Naive thymus-derived CD4-positive, alpha-beta T cell (primary cell): ENCODE results near the gene TECRL. TPM values are rescaled to one million over a fixed set of nuclear protein-coding genes. Genes with fewer than 3 reads are reported as not detected.

Experiments used
- ATAC-seq: fragments of 150-1000 bp; cut with Tn5 transposase; 2 replicates; pipeline ENCODE4 v1.10.0; 2021; ENCODE audit warnings: mild to moderate bottlenecking, moderate library complexity
- CTCF ChIA-PET: fragments of 350-600 bp; sonication (Branson Sonifier 250); formaldehyde crosslinking; loops from one replicate; lab custom pipeline; 2021; ENCODE audit warnings: antibody characterized with exemption; lab: Charles Lee
- POLR2A ChIA-PET: fragments of 350-600 bp; sonication (Branson Sonifier 250); formaldehyde crosslinking; loops from one replicate; lab custom pipeline; 2021; ENCODE audit warnings: antibody characterized with exemption, inconsistent platforms; lab: Charles Lee
- DNase-seq, 9 donors: peaks; one replicate each; pipeline versions ENCODE4 v3.0.0 to v3.0.0-alpha.2; 2020 to 2022; ENCODE audit warnings: mixed read lengths in 1 of 9
- H3K27ac ChIP-seq: one replicate; pipeline ENCODE4 v1.7.0; 2013; ENCODE audit warnings: mild to moderate bottlenecking, low read depth, low read length, moderate library complexity
- H3K27me3 ChIP-seq, 2 donors: one replicate each; pipeline ENCODE4 v1.7.0; 2013; ENCODE audit warnings: low read length in 2 of 2, mild to moderate bottlenecking in 2 of 2, moderate library complexity in 2 of 2; ENCODE audit not compliant: control insufficient read depth in 2 of 2, insufficient read depth in 2 of 2
- H3K36me3 ChIP-seq, 3 experiments: 1 replicate in 2 of 3; 2 replicates in 1 of 3; pipeline ENCODE4 v1.7.0; 2013; ENCODE audit warnings: low read length in 3 of 3, mild to moderate bottlenecking in 3 of 3, moderate library complexity in 1 of 3; ENCODE audit not compliant: insufficient read depth in 3 of 3, control insufficient read depth in 2 of 3
- H3K4me1 ChIP-seq, 2 donors: one replicate each; pipeline ENCODE4 v1.7.0; 2013; ENCODE audit warnings: low read length in 2 of 2, mild to moderate bottlenecking in 2 of 2, moderate library complexity in 1 of 2; ENCODE audit not compliant: control insufficient read depth in 2 of 2, insufficient read depth in 2 of 2
- H3K4me3 ChIP-seq: 2 replicates; pipeline ENCODE4 v1.7.0; 2013; ENCODE audit warnings: mild to moderate bottlenecking, low read length
- H3K9me3 ChIP-seq, 3 experiments: 1 replicate in 2 of 3; 2 replicates in 1 of 3; pipeline ENCODE4 v1.7.0; 2013; ENCODE audit warnings: low read length in 3 of 3; ENCODE audit not compliant: control insufficient read depth in 2 of 3
- H3K27ac Mint-ChIP-seq, 9 donors: one replicate each; pipeline ENCODE4 v1.8.0; 2020 to 2022; ENCODE audit warnings: mixed read lengths in 9 of 9, mild to moderate bottlenecking in 8 of 9, moderate library complexity in 5 of 9, inconsistent platforms in 2 of 9
- H3K27me3 Mint-ChIP-seq, 5 donors: one replicate each; pipeline ENCODE4 v1.8.0; 2021 to 2022; ENCODE audit warnings: mixed read lengths in 5 of 5, mild to moderate bottlenecking in 1 of 5
- H3K36me3 Mint-ChIP-seq, 5 donors: one replicate each; pipeline ENCODE4 v1.8.0; 2020 to 2022; ENCODE audit warnings: mixed read lengths in 5 of 5, mild to moderate bottlenecking in 3 of 5, inconsistent platforms in 1 of 5
- H3K4me1 Mint-ChIP-seq, 7 donors: one replicate each; pipeline ENCODE4 v1.8.0; 2020 to 2022; ENCODE audit warnings: mixed read lengths in 7 of 7, mild to moderate bottlenecking in 3 of 7, inconsistent platforms in 1 of 7
- H3K4me3 Mint-ChIP-seq, 10 donors: one replicate each; pipeline ENCODE4 v1.8.0; 2020 to 2022; ENCODE audit warnings: mild to moderate bottlenecking in 10 of 10, mixed read lengths in 10 of 10, moderate library complexity in 6 of 10, inconsistent platforms in 2 of 10
- H3K9me3 Mint-ChIP-seq, 11 donors: one replicate each; pipeline ENCODE4 v1.8.0; 2020 to 2022; ENCODE audit warnings: mixed read lengths in 11 of 11, mild to moderate bottlenecking in 4 of 11, inconsistent platforms in 1 of 11, moderate library complexity in 1 of 11
- intact Hi-C, 2 donors: fragments of 100-400 bp; cut with micrococcal nuclease; formaldehyde crosslinking; loops; one replicate each; pipeline ENCODE4 v1.15.1; 2023
- polyA plus RNA-seq, 2 donors: library from polyadenylated mRNA; unstranded; fragments of 300-500 nt; fragmentation: Illumina TruSeq; gene quantifications; one replicate each; pipeline ENCODE4 v1.2.3, GENCODE V29; 2021
- total RNA-seq, 6 experiments: library from RNA in 5 of 6; stranded (reverse) in 5 of 6; gene quantifications; 1 replicate in 5 of 6; 2 replicates in 1 of 6; pipeline ENCODE4 v1.2.3 and lab custom pipeline; 2021 to 2026

The TECRL gene
- total and polyA plus RNA-seq, 7 experiments from 2014 or later: not detected

GRCh38 chr4:64399313-64400109 is 9.7 kb downstream of the TECRL start:
- Mint-ChIP-seq H3K9me3 (peaks cover 0 to 19% (median 7%) of the 10 kb centered on the region in 11 donors), H3K27ac (no peak overlapping the region), H3K36me3 (no peaks in the 10 kb centered on the region), H3K4me3 (no peak overlapping the region), H3K27me3 (no peaks in the 10 kb centered on the region), H3K4me1 (no peaks in the 10 kb centered on the region)
- Histone ChIP-seq H3K4me3 (no peak overlapping the region), H3K27ac (no peak overlapping the region), H3K9me3 (no peaks in the 10 kb centered on the region), H3K27me3 (no peaks in the 10 kb centered on the region), H3K4me1 (no peaks in the 10 kb centered on the region), H3K36me3 (no peaks in the 10 kb centered on the region)
- POLR2A ChIA-PET: no interaction called here
- CTCF ChIA-PET: no interaction called here
- intact Hi-C loops: no loop called here
- no peak for ATAC-seq
- no peak for DNase-seq

DNA sequence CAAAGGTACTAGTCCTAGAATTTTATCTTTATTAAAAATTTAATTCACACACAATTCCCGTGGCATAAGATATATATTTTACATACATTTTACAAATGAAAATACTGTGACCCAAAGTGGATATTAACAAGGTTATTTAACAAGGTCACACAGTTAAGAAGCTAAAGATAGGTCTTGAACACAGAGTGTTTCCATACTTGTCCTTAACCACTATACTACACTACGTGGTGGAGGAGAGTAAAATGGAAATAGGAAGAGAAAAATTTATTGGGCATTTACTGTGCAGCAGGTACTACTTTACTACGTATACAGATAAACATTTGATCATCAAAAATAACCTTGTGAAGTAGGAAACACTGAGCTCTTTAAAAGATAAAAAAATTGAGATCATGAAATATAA is 14.8 kb downstream of the TECRL start:
- no peak overlapping the region for H3K27ac Mint-ChIP-seq
- DNase-seq (no peak), ATAC-seq (no peak)
- H3K27ac ChIP-seq: no peak overlapping the region
- CTCF ChIA-PET: no interaction called here
- intact Hi-C loops: no loop called here
- no peaks in the 10 kb centered on the region for H3K9me3 ChIP-seq
- no peaks in the 10 kb centered on the region for H3K36me3 Mint-ChIP-seq
- H3K27me3 ChIP-seq: no peaks in the 10 kb centered on the region
- H3K4me1 ChIP-seq: no peaks in the 10 kb centered on the region
- no peak overlapping the region for H3K4me3 ChIP-seq
- H3K9me3 Mint-ChIP-seq: peaks cover 0 to 10% (median 4%) of the 10 kb centered on the region in 11 donors
- no peaks in the 10 kb centered on the region for H3K27me3 Mint-ChIP-seq
- no peaks in the 10 kb centered on the region for H3K4me1 Mint-ChIP-seq
- H3K36me3 ChIP-seq: no peaks in the 10 kb centered on the region
- no peak overlapping the region for H3K4me3 Mint-ChIP-seq
- POLR2A ChIA-PET: no interaction called here

DNA sequence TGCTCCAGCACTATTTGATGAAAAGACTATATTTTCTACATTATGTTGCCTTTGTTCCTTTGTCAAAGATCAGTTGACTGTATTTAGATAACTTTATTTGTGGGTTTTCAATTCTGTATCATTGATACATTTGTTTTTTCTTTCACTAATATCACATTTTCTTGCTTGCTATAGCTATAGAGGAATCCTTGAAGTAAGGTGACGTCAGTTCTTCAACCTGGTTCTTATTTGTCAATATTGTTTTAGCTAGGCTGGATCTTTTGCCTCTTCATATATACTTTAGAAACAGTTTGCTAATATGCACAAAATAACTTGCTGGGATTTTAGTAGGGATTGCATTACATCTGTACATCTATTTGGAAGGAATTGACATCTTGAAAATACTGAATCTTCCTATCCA is 21.0 kb downstream of the TECRL start:
- no peaks in the 10 kb centered on the region for H3K27me3 Mint-ChIP-seq
- peaks cover 0 to 6% (median 2%) of the 10 kb centered on the region in 11 donors for H3K9me3 Mint-ChIP-seq
- ChIA-PET POLR2A (no interaction called here), CTCF (no interaction called here)
- intact Hi-C loops: no loop called here
- Histone ChIP-seq H3K27ac (no peak overlapping the region), H3K36me3 (no peaks in the 10 kb centered on the region), H3K9me3 (peaks cover 0 to 8% (median 0%) of the 10 kb centered on the region in 3 experiments), H3K27me3 (no peaks in the 10 kb centered on the region), H3K4me3 (no peak overlapping the region), H3K4me1 (no peaks in the 10 kb centered on the region)
- DNase-seq: no peak
- no peak overlapping the region for H3K27ac Mint-ChIP-seq
- H3K4me1 Mint-ChIP-seq: no peaks in the 10 kb centered on the region
- H3K36me3 Mint-ChIP-seq: no peaks in the 10 kb centered on the region
- no peak overlapping the region for H3K4me3 Mint-ChIP-seq
- ATAC-seq: no peak

DNA sequence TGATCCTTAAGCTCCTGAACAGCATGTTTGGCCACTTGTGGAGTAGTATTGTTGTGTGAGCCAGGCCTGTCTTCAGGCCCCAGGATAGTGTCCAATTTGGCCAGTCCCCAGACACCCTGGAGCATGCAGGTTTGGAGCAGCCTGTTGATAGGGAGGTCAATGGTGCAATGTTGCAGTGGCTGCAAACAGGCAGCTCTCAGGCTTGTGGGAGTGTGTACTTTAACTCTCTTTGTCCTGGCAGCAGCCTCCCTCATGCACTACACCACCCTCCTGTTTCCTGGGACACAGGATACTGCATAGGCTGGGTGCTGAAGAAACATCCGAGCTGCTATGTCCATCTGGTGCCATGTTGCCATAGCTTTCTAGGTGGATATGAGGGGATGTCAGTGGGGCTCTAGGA is 24.0 kb downstream of the TECRL start:
- H3K36me3 Mint-ChIP-seq: no peaks in the 10 kb centered on the region
- peaks cover 0 to 8% (median 0%) of the 10 kb centered on the region in 3 experiments for H3K9me3 ChIP-seq
- no peaks in the 10 kb centered on the region for H3K27me3 Mint-ChIP-seq
- ATAC-seq (peak; percentile 14), DNase-seq (no peak)
- H3K4me1 Mint-ChIP-seq: no peaks in the 10 kb centered on the region
- no peaks in the 10 kb centered on the region for H3K4me1 ChIP-seq
- H3K4me3 Mint-ChIP-seq: no peak overlapping the region
- POLR2A ChIA-PET: no interaction called here
- H3K36me3 ChIP-seq: no peaks in the 10 kb centered on the region
- CTCF ChIA-PET: no interaction called here
- no peak overlapping the region for H3K27ac ChIP-seq
- no peaks in the 10 kb centered on the region for H3K27me3 ChIP-seq
- intact Hi-C loops: no loop called here
- H3K9me3 Mint-ChIP-seq: peaks cover 0 to 20% (median 2%) of the 10 kb centered on the region in 11 donors
- no peak overlapping the region for H3K4me3 ChIP-seq
- H3K27ac Mint-ChIP-seq: no peak overlapping the region

DNA sequence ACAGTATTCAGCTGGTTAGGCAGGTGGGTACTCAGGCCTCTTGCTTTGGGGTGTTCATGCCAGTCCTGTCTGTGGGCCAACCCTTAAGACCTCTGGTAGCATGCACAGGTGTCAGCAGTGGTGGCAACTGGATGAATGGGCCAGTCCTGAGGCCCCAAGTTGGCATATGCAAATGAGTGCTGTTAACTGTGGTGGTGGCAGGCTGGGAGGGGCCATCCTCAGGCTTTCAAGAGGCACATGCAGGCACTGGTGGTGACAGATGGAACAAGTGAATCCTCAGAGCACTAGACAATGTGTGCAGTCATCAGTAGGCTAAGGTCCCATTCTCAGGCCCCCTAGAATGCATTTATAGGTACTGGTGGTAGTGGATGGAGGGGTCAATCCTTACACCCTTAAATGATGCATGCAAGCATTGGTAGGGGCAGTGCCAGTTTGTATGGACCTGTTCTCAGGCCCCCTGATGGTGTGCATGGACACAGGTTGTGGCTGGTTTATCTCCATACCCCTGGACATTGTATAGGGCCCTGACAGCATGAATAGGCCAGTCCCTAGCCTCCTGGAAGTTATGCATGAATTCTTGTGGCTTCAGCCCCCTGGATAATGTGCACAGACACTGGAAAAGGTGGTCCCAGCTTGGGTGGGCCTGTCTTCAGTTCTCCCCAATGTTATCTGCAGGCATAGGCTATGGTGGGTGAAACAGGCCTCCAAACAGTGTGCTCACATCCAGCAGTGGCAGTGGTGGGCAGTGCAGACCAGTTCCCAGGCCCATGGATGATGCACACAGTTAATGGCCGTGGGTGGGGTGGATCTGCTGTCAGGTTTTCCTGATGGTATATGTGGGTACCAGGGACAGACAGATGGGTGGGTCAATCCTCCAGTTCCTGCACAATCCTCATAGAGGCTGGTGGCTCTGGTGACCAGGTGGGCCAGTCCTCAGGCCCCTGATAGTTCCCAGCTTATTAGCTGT is 24.7 kb downstream of the TECRL start:
- CTCF ChIA-PET: no interaction called here

GRCh38 chr4:64368741-64369140 is 40.5 kb downstream of the TECRL start:
- DNase-seq (no peak), ATAC-seq (no peak)
- CTCF ChIA-PET: no interaction called here
- no peaks in the 10 kb centered on the region for H3K27me3 ChIP-seq
- POLR2A ChIA-PET: no interaction called here
- no peak overlapping the region for H3K27ac Mint-ChIP-seq
- no peaks in the 10 kb centered on the region for H3K4me1 Mint-ChIP-seq
- no peaks in the 10 kb centered on the region for H3K4me1 ChIP-seq
- H3K27ac ChIP-seq: no peak overlapping the region
- H3K9me3 Mint-ChIP-seq: peaks cover 0 to 27% (median 9%) of the 10 kb centered on the region in 11 donors
- no peaks in the 10 kb centered on the region for H3K27me3 Mint-ChIP-seq
- H3K36me3 ChIP-seq: no peaks in the 10 kb centered on the region
- intact Hi-C loops: no loop called here
- H3K9me3 ChIP-seq: no peaks in the 10 kb centered on the region
- H3K4me3 ChIP-seq: no peak overlapping the region
- H3K4me3 Mint-ChIP-seq: no peak overlapping the region
- H3K36me3 Mint-ChIP-seq: no peaks in the 10 kb centered on the region

More for the DNA sequence above, 24.7 kb downstream of the TECRL start:
- Histone ChIP-seq H3K27ac (no peak overlapping the region), H3K27me3 (no peaks in the 10 kb centered on the region), H3K4me3 (no peak overlapping the region), H3K9me3 (peaks cover 0 to 8% (median 0%) of the 10 kb centered on the region in 3 experiments), H3K36me3 (no peaks in the 10 kb centered on the region), H3K4me1 (no peaks in the 10 kb centered on the region)
- no peaks in the 10 kb centered on the region for H3K36me3 Mint-ChIP-seq
- H3K27me3 Mint-ChIP-seq: no peaks in the 10 kb centered on the region
- no peak for DNase-seq
- no peaks in the 10 kb centered on the region for H3K4me1 Mint-ChIP-seq
- POLR2A ChIA-PET: no interaction called here
- ATAC-seq: peak; percentile 26
- H3K9me3 Mint-ChIP-seq: peaks cover 0 to 20% (median 3%) of the 10 kb centered on the region in 11 donors
- H3K4me3 Mint-ChIP-seq: no peak overlapping the region
- intact Hi-C loops: no loop called here
- no peak overlapping the region for H3K27ac Mint-ChIP-seq
